Measurements from ENCODE around the gene CAAP1. TPM values are rescaled to one million over a fixed set of nuclear protein-coding genes. Genes with fewer than 3 reads are reported as not detected.
A peak's percentile ranks its signal among the peaks of the same experiment; 100 is the strongest.

Gene CAAP1
- total RNA-seq, 1 donor from 2014 or later, result 16.7 TPM

DNA sequence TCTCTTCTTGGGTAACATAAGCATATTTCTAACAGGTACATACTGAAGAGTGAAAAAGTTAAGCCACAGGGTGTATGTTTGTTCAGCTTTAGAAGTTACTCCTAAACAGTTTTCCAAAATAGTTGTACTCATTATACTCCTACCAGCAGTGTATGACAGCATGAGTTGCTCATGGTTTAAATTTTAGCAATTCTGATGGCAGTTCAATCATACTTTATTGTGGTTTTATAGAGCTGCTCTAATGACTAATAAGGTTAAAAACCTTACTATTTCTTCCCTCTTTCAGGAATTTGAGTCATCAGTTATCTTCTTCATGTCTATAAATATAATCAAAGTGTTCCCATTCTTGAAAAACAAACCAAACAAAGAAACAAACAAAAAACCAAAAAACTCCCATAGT, 81.5 kb downstream of the CAAP1 start:
- no peaks in the 10 kb centered on the region for H3K36me3 ChIP-seq (ENCODE audit: insufficient read depth, low read length)
- Mint-ChIP-seq H3K4me1 (ENCODE audit: low read depth, unreplicated experiment) (peaks cover 4% of the 10 kb centered on the region), H3K36me3 (ENCODE audit: low read depth, unreplicated experiment) (peaks cover 2% of the 10 kb centered on the region), H3K27ac (ENCODE audit: unreplicated experiment) (no peak overlapping the region), H3K27me3 (ENCODE audit: low read depth, unreplicated experiment) (no peaks in the 10 kb centered on the region), H3K4me3 (ENCODE audit: unreplicated experiment) (no peak overlapping the region), H3K9me3 (ENCODE audit: unreplicated experiment) (peaks cover 2% of the 10 kb centered on the region)
- no peaks in the 10 kb centered on the region for H4K20me1 ChIP-seq (ENCODE audit: insufficient read depth, low read length)
- H3K27ac ChIP-seq (ENCODE audit: low read depth, low read length), result no peak overlapping the region
- no peak overlapping the region for H2AFZ ChIP-seq (ENCODE audit: low read depth, low read length)
- H3K9me3 ChIP-seq (ENCODE audit: insufficient read depth, low read depth, low read length), result no peaks in the 10 kb centered on the region
- no peak overlapping the region for H3K4me3 ChIP-seq (ENCODE audit: insufficient read depth, low read depth, low read length)
- H3K79me2 ChIP-seq (ENCODE audit: insufficient read depth, low read length), result no peaks in the 10 kb centered on the region
- no peak for FAIRE-seq
- TF ChIP-seq, protein P1, sequence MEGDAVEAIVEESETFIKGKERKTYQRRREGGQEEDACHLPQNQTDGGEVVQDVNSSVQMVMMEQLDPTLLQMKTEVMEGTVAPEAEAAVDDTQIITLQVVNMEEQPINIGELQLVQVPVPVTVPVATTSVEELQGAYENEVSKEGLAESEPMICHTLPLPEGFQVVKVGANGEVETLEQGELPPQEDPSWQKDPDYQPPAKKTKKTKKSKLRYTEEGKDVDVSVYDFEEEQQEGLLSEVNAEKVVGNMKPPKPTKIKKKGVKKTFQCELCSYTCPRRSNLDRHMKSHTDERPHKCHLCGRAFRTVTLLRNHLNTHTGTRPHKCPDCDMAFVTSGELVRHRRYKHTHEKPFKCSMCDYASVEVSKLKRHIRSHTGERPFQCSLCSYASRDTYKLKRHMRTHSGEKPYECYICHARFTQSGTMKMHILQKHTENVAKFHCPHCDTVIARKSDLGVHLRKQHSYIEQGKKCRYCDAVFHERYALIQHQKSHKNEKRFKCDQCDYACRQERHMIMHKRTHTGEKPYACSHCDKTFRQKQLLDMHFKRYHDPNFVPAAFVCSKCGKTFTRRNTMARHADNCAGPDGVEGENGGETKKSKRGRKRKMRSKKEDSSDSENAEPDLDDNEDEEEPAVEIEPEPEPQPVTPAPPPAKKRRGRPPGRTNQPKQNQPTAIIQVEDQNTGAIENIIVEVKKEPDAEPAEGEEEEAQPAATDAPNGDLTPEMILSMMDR (IDR thresholded peaks at IDR 0.05; ENCODE audit: insufficient read depth, low read depth, low read length), result no peak
- no peak for TF ChIP-seq EZH2 (IDR thresholded peaks at IDR 0.05; ENCODE audit: insufficient read depth, low read length)
- DNase-seq (ENCODE audit: low read depth), result no peak
- no peak overlapping the region for H3K9ac ChIP-seq (ENCODE audit: low read length)
- no peaks in the 10 kb centered on the region for H3K4me1 ChIP-seq (ENCODE audit: insufficient read depth, low read length)
- H3K4me2 ChIP-seq (ENCODE audit: low read length), result no peak overlapping the region
- no peaks in the 10 kb centered on the region for H3K27me3 ChIP-seq (ENCODE audit: insufficient read depth, low read length)

DNA sequence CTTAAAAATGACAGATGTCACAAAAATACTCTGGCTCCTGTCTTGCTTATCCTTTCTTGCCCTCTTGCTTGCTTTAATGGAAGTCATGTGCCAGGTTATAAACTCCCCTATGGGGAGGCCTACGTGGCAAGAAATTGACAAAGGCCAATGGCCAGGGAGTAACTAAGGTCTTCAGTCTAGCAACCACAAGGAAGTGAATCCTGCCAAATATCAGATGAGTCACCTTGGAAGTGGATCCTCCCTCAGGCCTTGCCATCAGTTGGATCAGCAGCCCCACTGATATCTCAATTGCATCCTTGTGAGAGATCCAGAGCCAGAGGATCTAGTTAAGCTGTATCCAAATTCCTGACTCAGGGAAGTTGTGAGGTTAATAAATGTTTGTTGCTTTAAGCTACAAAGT, 82.8 kb downstream of the CAAP1 start:
- Histone ChIP-seq H3K9me3 (ENCODE audit: insufficient read depth, low read depth, low read length) (no peaks in the 10 kb centered on the region), H3K9ac (ENCODE audit: low read length) (no peak overlapping the region), H3K79me2 (ENCODE audit: insufficient read depth, low read length) (no peaks in the 10 kb centered on the region), H3K27me3 (ENCODE audit: insufficient read depth, low read length) (no peaks in the 10 kb centered on the region), H3K4me3 (ENCODE audit: insufficient read depth, low read depth, low read length) (no peak overlapping the region), H4K20me1 (ENCODE audit: insufficient read depth, low read length) (no peaks in the 10 kb centered on the region), H3K4me1 (ENCODE audit: insufficient read depth, low read length) (no peaks in the 10 kb centered on the region), H2AFZ (ENCODE audit: low read depth, low read length) (no peak overlapping the region), H3K4me2 (ENCODE audit: low read length) (no peak overlapping the region), H3K36me3 (ENCODE audit: insufficient read depth, low read length) (no peaks in the 10 kb centered on the region), H3K27ac (ENCODE audit: low read depth, low read length) (no peak overlapping the region)
- TF ChIP-seq, protein P1 (IDR thresholded peaks at IDR 0.05; ENCODE audit: insufficient read depth, low read depth, low read length), result no peak
- TF ChIP-seq EZH2 (IDR thresholded peaks at IDR 0.05; ENCODE audit: insufficient read depth, low read length), result no peak
- no peak overlapping the region for H3K4me3 Mint-ChIP-seq (ENCODE audit: unreplicated experiment)
- H3K27ac Mint-ChIP-seq (ENCODE audit: unreplicated experiment), result no peak overlapping the region
- H3K36me3 Mint-ChIP-seq (ENCODE audit: low read depth, unreplicated experiment), result peaks cover 2% of the 10 kb centered on the region
- FAIRE-seq (no peak), DNase-seq (ENCODE audit: low read depth) (peak; percentile 58)
- peaks cover 2% of the 10 kb centered on the region for H3K9me3 Mint-ChIP-seq (ENCODE audit: unreplicated experiment)
- peaks cover 4% of the 10 kb centered on the region for H3K4me1 Mint-ChIP-seq (ENCODE audit: low read depth, unreplicated experiment)
- no peaks in the 10 kb centered on the region for H3K27me3 Mint-ChIP-seq (ENCODE audit: low read depth, unreplicated experiment)

GRCh38 chr9:26807161-26807560, 85.4 kb downstream of the CAAP1 start:
- Mint-ChIP-seq H3K36me3 (ENCODE audit: low read depth, unreplicated experiment) (no peaks in the 10 kb centered on the region), H3K9me3 (ENCODE audit: unreplicated experiment) (no peaks in the 10 kb centered on the region), H3K27ac (ENCODE audit: unreplicated experiment) (no peak overlapping the region), H3K4me3 (ENCODE audit: unreplicated experiment) (no peak overlapping the region), H3K27me3 (ENCODE audit: low read depth, unreplicated experiment) (no peaks in the 10 kb centered on the region), H3K4me1 (ENCODE audit: low read depth, unreplicated experiment) (no peaks in the 10 kb centered on the region)
- Histone ChIP-seq H4K20me1 (ENCODE audit: insufficient read depth, low read length) (no peaks in the 10 kb centered on the region), H3K4me2 (ENCODE audit: low read length) (no peak overlapping the region), H3K4me3 (ENCODE audit: insufficient read depth, low read depth, low read length) (no peak overlapping the region), H3K9me3 (ENCODE audit: insufficient read depth, low read depth, low read length) (no peaks in the 10 kb centered on the region), H3K9ac (ENCODE audit: low read length) (no peak overlapping the region), H3K36me3 (ENCODE audit: insufficient read depth, low read length) (no peaks in the 10 kb centered on the region), H3K4me1 (ENCODE audit: insufficient read depth, low read length) (no peaks in the 10 kb centered on the region), H3K27me3 (ENCODE audit: insufficient read depth, low read length) (no peaks in the 10 kb centered on the region), H2AFZ (ENCODE audit: low read depth, low read length) (no peak overlapping the region), H3K27ac (ENCODE audit: low read depth, low read length) (no peak overlapping the region), H3K79me2 (ENCODE audit: insufficient read depth, low read length) (no peaks in the 10 kb centered on the region)
- no peak for TF ChIP-seq EZH2 (IDR thresholded peaks at IDR 0.05; ENCODE audit: insufficient read depth, low read length)
- TF ChIP-seq, protein P1 (IDR thresholded peaks at IDR 0.05; ENCODE audit: insufficient read depth, low read depth, low read length), result no peak
- FAIRE-seq (no peak), DNase-seq (ENCODE audit: low read depth) (no peak)
